HepG2 (cell line): ENCODE measurements around the gene RNF5. TPM values are rescaled to one million over a fixed set of nuclear protein-coding genes. Genes with fewer than 3 reads are reported as not detected.

Experiments
- ARID2 ChIP-seq: sonication (generic); formaldehyde crosslinking; IDR thresholded peaks from 2 replicates; pipeline ENCODE4 v1.8.1; 2022; ENCODE audit warnings: mild to moderate bottlenecking, missing genetic modification reagents, borderline replicate concordance
- CEBPZ ChIP-seq: IDR thresholded peaks from 2 replicates; pipeline ENCODE4 v1.6.1; 2012; ENCODE audit warnings: low read length, improper control_type of control experiment
- CHD4 ChIP-seq: fragments of 200-600 bp; sonication (generic); IDR thresholded peaks from 2 replicates; pipeline ENCODE4 v1.7.0; 2017; ENCODE audit warnings: mild to moderate bottlenecking, low read length, borderline replicate concordance
- GPN1 ChIP-seq: sonication (generic); formaldehyde crosslinking; IDR thresholded peaks from 2 replicates; pipeline ENCODE4 v1.5.1; 2020; ENCODE audit warnings: missing genetic modification reagents, borderline replicate concordance
- HNF1B ChIP-seq: sonication (generic); formaldehyde crosslinking; IDR thresholded peaks from 2 replicates; pipeline ENCODE4 v1.5.1; 2020; ENCODE audit warnings: mild to moderate bottlenecking, moderate library complexity, missing genetic modification reagents
- HNF4A ChIP-seq: sonication (generic); formaldehyde crosslinking; IDR thresholded peaks from 2 replicates; pipeline ENCODE4 v1.4.0; 2020; ENCODE audit warnings: missing genetic modification reagents
- KDM5A ChIP-seq: fragments of 200-600 bp; sonication (generic); IDR thresholded peaks from 2 replicates; pipeline ENCODE4 v1.7.0; 2018; ENCODE audit warnings: antibody characterized with exemption, mild to moderate bottlenecking, low read length, borderline replicate concordance
- MED1 ChIP-seq: sonication (generic); formaldehyde crosslinking; IDR thresholded peaks from 2 replicates; pipeline ENCODE4 v1.4.0; 2020; ENCODE audit warnings: missing genetic modification reagents
- PRDM10 ChIP-seq: sonication (generic); formaldehyde crosslinking; IDR thresholded peaks from 2 replicates; pipeline ENCODE4 v1.4.0; 2020; ENCODE audit warnings: low read depth, missing genetic modification reagents
- PRPF4 ChIP-seq: fragments of 200-400 bp; formaldehyde crosslinking; IDR thresholded peaks from 2 replicates; pipeline ENCODE4 v1.6.1; 2016; ENCODE audit warnings: low read length, low read depth; ENCODE audit not compliant: poor library complexity, severe bottlenecking
- SP2 ChIP-seq: sonication (generic); formaldehyde crosslinking; IDR thresholded peaks from 2 replicates; pipeline ENCODE4 v1.5.1; 2020; ENCODE audit warnings: mild to moderate bottlenecking, missing genetic modification reagents
- TARDBP ChIP-seq: sonication (generic); formaldehyde crosslinking; IDR thresholded peaks from 2 replicates; pipeline ENCODE4 v1.8.0; 2022; ENCODE audit warnings: mild to moderate bottlenecking, missing genetic modification reagents
- TOPORS ChIP-seq: sonication (generic); formaldehyde crosslinking; IDR thresholded peaks from 2 replicates; pipeline ENCODE4 v1.8.0; 2023; ENCODE audit warnings: mild to moderate bottlenecking, missing genetic modification reagents
- ZBTB3 ChIP-seq: sonication (generic); formaldehyde crosslinking; IDR thresholded peaks from 2 replicates; pipeline ENCODE4 v1.4.0; 2020; ENCODE audit warnings: low read depth, mild to moderate bottlenecking, moderate library complexity, missing genetic modification reagents, borderline replicate concordance
- ZNF20 ChIP-seq: sonication (generic); formaldehyde crosslinking; IDR thresholded peaks from 2 replicates; pipeline ENCODE4 v1.4.0; 2020; ENCODE audit warnings: mild to moderate bottlenecking, moderate library complexity, missing genetic modification reagents
- ZNF333 ChIP-seq: sonication (generic); formaldehyde crosslinking; IDR thresholded peaks from 2 replicates; pipeline ENCODE4 v1.4.0; 2020; ENCODE audit warnings: mild to moderate bottlenecking, missing genetic modification reagents, borderline replicate concordance
- polyA plus RNA-seq, 8 experiments: library from polyadenylated mRNA; depleted of rRNA in 3 of 8; stranded (reverse) in 7 of 8; unstranded in 1 of 8; fragments of >200 nt; fragmentation: Illumina TruSeq in 4 of 8; extraction: Trizol in 4 of 8; gene quantifications; 2 replicates each; pipeline versions ENCODE4 v1.2.1 to v1.2.3, GENCODE V29; 2011 to 2016; ENCODE audit warnings: low read depth in 4 of 8, missing spikeins in 1 of 8, mixed read lengths in 1 of 8; ENCODE audit not compliant: insufficient read depth in 1 of 8
- total RNA-seq, 5 experiments: library from RNA; depleted of rRNA; stranded (reverse); fragments of >200 nt; fragmentation: Illumina TruSeq; extraction: Trizol; gene quantifications; 2 replicates each; pipeline ENCODE4 v1.2.3, GENCODE V29; 2016; ENCODE audit warnings: low read depth in 1 of 5

RNF5 gene
- total and polyA plus RNA-seq, 2 of the 13 experiments (the other 11 are each of a cell fraction or from before 2014, with no cell fraction given): 98.0 to 131 TPM

GRCh38 chr6:32194825-32195651 is 16.8 kb downstream of the RNF5 start (continued):
- TF ChIP-seq CEBPZ (no peak), ZBTB3 (0 out of 2 replicates have a peak, but pooled peaks have one; percentile 8), HNF4A (CRISPR knock-in tag) (peak; percentile 23; the same call in 1 of the 2 replicates), TOPORS (CRISPR knock-in tag) (0 out of 2 replicates have a peak, but pooled peaks have one; percentile 11), ZNF333 (CRISPR knock-in tag) (no peak), PRPF4 (no peak), TARDBP (peak; percentile 46; the same call in 1 of the 2 replicates), GPN1 (no peak), KDM5A (0 out of 2 replicates have a peak, but pooled peaks have one; percentile 61), ARID2 (CRISPR knock-in tag) (peak; percentile 84), SP2 (CRISPR knock-in tag) (peak; percentile 86), HNF1B (CRISPR knock-in tag) (no peak), CHD4 (peak; percentile 80), PRDM10 (CRISPR knock-in tag) (peak; percentile 36; the same call in 1 of the 2 replicates), ZNF20 (no peak), MED1 (no peak)
